ENCODE data around the gene COLEC11.

- TF ChIP-seq ZNF239 (tag by site-specific recombination; IDR thresholded peaks at IDR 0.05) (no peak), CTCF (tag by site-specific recombination; IDR thresholded peaks at IDR 0.05) (no peak), ZNF292 (tag by site-specific recombination; IDR thresholded peaks at IDR 0.05; ENCODE audit: borderline replicate concordance, low read depth) (no peak)
Measured at GRCh38 chr2:3633982-3634595, 39.2 kb downstream of the COLEC11 start.

Measured in HEK293 (cell line).